RPMI7951 (cell line): Measurements from ENCODE around the gene DNAJC28. TPM values are rescaled to one million over a fixed set of nuclear protein-coding genes. Genes with fewer than 3 reads are reported as not detected.
A peak's percentile ranks its signal among the peaks of the same experiment; 100 is the strongest.
"Not testable (repeated sequence)": the region's sequence is repeated elsewhere in the genome, so short reads cannot be mapped to it uniquely, and the experiment has no call there.

ENCODE experiments used
- DNase-seq: peaks from one replicate; pipeline ENCODE4 v3.0.0-alpha.2; 2012; ENCODE audit warnings: low read depth
- total RNA-seq: library from RNA; depleted of rRNA; stranded (reverse); fragments of >200 nt; shearing (Covaris generic); gene quantifications from 2 replicates; pipeline ENCODE4 v1.2.3, GENCODE V29; 2014; rRNA removed

Gene DNAJC28
- 2.0 and 2.6 TPM in 2 replicates for total RNA-seq

DNA sequence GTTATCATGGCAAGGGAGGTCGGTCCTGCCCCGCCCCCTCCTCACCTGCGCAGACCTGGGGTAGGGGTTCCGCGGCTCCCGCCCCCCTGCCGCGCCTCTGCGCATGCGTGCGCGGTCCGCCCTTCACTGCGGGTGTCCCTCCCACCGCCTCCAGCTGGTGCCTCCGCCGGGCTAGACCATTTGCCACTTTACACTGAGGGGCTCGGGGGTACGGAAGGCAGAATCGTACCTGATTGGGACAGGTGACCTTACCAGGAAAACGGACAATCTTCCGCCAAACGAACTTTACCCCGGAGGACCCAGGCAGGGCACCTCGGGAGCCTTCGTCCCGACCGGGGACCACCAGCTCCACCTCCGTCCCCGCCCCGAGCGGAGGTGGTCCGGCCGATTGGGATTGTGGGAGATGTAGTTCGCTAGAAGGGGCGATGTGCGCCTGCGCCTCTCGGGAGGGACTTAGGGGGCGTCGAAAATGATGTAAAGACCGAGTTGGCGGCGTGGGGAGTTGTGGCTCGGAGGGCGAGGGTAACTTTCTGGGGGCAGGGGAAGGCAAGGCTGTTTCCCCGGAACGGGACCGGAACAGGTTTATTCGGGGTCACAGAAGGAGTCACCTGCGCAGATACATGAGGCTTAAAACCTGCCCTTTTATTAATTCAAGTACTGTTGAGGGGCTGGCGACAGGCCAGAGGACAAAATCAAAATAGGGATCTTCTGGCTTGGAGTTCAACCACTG is at the start of gene DNAJC28:
DNAJC28 (minus strand) TSS at position 344 of the 730 bp plus-strand sequence. CDS start 2,323 bp downstream, outside the sequence.
- peak; percentile 87 for DNase-seq

DNA sequence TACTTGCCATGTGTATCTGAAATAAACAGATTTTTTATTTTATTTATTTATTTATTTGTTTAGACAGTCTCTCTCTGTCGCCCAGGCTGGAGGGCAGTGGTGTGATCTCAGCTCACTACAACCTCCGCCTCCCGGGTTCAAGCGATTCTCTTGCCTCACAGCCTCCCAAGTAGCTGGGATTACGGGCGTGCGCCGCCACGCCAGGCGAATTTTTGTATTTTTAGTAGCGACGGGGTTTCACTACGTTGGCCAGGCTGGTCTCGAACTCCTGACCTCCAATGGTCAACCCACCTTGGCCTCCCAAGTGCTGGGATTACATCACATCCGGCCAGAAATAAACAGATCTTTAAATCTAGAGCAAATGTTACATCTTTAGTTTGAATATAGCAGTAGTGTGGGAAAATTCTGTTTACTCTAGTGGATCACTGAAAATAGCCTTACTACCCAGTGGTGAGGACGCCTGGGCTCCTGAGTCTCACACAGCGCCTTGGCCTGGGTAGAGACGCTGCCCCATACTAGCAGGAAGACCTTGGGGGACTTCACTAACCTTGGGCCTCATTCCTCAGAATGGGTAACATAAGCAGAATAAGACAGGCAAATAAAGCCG is 49.7 kb upstream of the DNAJC28 start:
- peak; percentile 17 for DNase-seq

GRCh38 chr21:33540711-33541104 is 49.2 kb upstream of the DNAJC28 start:
- no peak for DNase-seq

DNA sequence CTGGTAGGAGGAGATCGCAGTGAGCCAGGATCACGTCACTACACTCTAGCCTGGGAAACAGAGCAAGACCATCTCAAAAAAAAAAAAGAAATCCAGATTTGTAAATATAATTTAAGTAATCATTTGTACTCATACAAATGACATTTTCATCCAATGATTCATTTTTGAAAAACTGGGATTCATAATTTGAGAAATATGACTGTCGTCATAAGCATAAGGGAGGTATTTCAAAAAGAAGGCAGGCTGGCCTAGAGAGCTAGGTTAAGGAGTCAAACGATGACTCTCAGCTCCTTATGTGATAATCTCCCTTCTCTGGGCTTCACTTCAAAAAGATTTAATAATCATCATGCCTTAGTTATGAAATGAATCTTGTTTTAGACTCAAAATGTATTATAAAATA is 48.1 kb upstream of the DNAJC28 start:
- DNase-seq: no peak

DNA sequence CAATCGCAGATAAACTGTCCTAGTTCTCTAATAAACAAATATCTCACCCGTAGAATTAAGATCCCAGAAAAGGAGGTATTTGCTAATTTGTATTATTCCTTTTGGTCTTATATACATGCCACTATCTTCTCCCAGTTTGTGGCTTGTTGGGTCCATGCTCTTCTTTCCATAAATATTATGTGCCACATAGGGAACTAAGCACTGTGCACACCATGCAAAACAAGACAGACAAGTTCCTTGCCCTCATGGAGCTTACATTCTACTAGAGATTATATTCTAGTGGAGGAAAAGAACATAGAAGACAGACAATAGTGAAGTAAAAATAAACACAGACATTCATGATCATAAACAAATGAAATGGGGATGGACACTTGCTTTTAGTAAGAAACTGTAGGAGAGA is 45.7 kb upstream of the DNAJC28 start:
- no peak for DNase-seq

- no peak for DNase-seq
Observed at GRCh38 chr21:33531007-33531406, 39.5 kb upstream of the DNAJC28 start.

DNA sequence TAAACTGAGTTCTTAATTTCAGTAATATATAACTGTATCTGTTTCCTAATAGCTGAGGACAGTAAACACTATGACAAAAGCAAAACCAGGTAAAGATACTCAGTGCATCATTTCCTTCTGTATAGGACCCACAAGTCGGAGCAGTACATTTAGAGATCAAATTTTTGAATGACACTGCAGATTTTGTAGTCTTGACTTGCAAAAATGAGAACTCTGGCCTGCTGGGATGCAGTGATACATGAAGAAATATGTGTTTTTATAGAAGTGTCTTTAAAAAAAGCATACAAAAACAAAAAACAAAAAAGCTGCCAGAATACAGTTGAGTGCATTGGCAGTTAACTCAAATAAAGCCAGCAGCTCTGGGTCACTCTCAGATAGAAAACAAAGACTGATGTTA is 31.4 kb upstream of the DNAJC28 start:
- DNase-seq: no peak

DNA sequence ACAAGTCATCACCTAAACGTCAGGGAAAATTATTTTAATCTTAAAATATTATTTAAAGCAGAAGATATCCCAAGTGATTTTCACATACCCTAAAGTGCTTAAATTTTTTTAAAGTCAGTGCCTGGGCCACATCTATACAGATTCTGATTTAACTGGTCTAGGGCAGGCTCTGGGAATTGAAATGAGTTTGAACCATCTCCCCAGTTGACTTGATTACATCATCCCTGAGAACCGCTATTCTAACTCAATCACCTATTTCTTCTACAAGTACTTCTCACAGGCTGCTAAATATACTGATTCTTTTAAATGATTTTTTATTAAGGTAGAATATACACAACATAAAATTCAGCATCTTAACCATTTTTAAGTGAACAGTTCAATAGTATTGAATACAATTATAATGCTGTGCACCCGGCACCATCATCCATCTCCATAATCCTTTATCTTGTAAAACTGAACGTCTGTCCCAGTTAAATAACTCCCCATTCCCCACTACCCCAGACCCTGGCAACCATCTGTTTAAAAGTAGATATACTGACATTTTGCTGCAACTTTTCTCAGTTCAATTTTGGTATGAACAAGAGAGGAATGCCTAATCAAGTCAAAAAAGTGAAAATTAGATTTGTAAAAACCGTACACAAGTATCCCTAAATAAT is 30.9 kb upstream of the DNAJC28 start:
- DNase-seq: no peak

GRCh38 chr21:33518899-33519298 is 27.4 kb upstream of the DNAJC28 start:
- DNase-seq: no peak

DNA sequence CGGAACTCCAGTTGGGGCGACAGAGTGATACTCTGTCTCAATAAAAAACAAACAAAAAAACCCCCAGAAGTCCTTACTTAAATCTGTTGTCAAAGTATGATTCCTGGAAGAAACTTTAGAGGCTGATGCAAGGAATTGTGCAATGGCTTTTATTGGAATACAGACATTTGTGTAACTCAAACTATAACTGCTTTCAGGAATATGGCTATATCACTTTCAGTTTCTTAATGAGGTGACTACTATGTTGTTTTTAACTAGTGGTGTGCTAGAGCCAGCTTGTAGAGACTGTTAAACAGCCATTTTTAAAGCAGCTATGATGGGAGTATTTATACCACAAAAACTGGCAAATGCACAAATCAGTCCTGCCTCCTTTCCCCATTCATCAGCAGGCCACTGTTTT is 22.7 kb upstream of the DNAJC28 start:
- no peak for DNase-seq

DNA sequence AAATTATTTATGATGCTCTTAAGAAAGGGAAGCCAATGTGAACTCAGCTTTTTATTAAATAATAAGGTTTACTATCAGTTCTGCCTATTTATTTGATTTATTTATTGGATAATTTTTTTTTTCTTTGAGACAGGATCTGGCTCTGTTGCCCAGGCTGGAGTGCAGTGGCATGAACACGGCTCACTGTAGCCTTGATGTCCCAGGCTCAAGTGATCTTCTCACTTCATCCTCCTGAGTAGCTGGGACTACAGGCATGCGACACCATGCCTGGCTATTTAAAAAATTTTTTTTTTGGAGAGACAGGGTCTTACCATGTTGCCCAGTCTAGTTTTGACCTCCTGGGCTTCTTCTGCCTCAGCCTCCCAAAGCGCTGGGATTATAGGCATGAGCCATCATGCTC is 21.0 kb upstream of the DNAJC28 start:
- no peak for DNase-seq

DNA sequence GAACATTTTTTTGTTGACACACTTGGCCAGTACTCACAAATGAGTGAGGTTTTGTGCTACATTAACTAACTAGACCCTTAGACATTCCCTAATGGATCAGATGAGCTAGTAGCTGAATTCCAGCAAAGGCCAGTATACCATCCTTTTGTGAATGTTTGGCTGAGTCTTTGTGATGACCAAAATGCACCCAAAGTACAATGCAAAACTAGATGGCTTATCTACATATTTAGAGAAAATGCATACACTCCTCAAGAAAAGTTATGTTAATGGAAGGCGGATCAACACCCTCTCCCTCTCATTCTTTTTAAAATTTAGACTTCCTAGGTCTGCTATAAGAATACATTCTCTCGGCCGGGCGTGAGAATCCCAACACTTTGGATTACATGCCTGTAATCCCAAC is 20.1 kb upstream of the DNAJC28 start:
- no peak for DNase-seq

- DNase-seq: no peak
Observed at GRCh38 chr21:33510826-33511225, 19.3 kb upstream of the DNAJC28 start.

- DNase-seq: not testable (repeated sequence)
Observed at GRCh38 chr21:33507003-33507402, 15.5 kb upstream of the DNAJC28 start.

GRCh38 chr21:33505833-33506232 is 14.3 kb upstream of the DNAJC28 start:
- no peak for DNase-seq

GRCh38 chr21:33496345-33496744 is 4.8 kb upstream of the DNAJC28 start:
- no peak for DNase-seq

- DNase-seq: no peak
Observed at GRCh38 chr21:33495743-33496142, 4.2 kb upstream of the DNAJC28 start.

DNA sequence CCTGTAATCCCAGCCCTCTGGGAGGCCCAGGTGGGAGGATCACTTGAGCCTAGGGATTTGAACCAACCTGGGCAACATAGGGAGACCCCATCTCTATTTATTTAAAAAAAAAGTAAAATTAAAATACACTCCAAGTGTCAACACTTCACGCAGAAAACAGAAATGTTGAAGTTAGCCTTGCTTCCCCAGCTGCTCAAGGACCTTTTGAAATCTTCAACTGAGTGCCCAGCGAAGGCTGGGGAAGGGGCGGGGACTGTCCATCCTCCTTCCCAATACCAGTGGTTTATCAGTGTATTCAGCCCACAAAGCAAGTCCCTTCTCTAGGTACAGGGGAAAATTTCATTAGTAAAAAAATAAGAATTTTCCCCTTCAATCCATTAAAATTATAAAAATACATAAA is 2.2 kb upstream of the DNAJC28 start:
- no peak for DNase-seq

DNA sequence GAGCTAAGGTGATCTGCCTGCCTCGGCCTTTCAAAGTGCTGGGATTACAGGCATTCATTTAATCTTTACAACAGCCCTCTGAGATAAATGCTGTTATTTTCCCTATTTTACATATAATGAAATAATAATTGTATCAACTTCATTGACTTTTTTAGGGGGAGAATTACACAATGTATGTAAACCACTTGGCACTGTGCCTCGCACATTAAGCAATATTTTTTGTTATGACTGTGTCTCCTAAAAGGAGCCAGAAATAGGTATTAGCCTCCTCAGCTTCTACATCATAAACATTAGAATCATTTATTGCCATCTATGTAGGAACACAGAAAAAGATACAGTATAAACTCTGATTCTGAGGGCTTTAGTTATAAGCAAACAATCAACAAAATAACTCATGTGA is 1.1 kb upstream of the DNAJC28 start:
- no peak for DNase-seq

DNA sequence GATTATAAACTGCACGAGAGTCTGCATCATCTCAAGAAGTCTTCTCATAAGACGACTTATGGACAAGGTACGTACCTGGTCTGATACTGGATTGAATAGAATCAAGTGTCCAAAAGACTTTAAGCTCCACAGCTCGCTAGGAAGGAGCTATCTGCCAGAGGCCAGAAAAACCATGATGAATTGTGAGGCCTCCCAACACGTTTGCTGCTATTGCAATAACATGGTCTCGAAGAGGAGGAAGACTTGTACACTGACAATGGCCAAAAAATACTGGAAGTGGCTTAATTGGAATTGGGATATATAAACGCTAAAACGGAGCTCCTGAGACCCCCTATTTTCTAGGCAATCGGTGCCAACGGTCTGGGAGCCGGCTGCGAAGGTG is 534 bp downstream of the DNAJC28 start:
- DNase-seq: peak; percentile 5

- no peak for DNase-seq
Observed at GRCh38 chr21:33488936-33489335, 2.6 kb downstream of the DNAJC28 start.

- DNase-seq: no peak
Observed at GRCh38 chr21:33487996-33488395, 3.5 kb downstream of the DNAJC28 start.

- DNase-seq: no peak
Observed at GRCh38 chr21:33481314-33481943, 10.1 kb downstream of the DNAJC28 start.
